Activated CD4-positive, alpha-beta T cell treated with anti-CD3 and anti-CD28 coated beads for 36 hours (primary cell): Measurements from ENCODE around the gene GPR68. TPM values are rescaled to one million over a fixed set of nuclear protein-coding genes. Genes with fewer than 3 reads are reported as not detected.

ENCODE experiments used
- ATAC-seq: fragments of 200-7000 bp; cut with Tn5 transposase; one replicate; pipeline ENCODE4 v1.10.0; 2021; ENCODE audit warnings: mild to moderate bottlenecking, moderate library complexity
- CTCF ChIA-PET: fragments of 350-600 bp; sonication (Branson Sonifier 250); formaldehyde crosslinking; loops from one replicate; lab custom pipeline; 2021; ENCODE audit warnings: antibody characterized with exemption; lab: Charles Lee
- POLR2A ChIA-PET: fragments of 350-600 bp; sonication (Branson Sonifier 250); formaldehyde crosslinking; loops from one replicate; lab custom pipeline; 2021; ENCODE audit warnings: antibody characterized with exemption, inconsistent platforms; lab: Charles Lee
- DNase-seq: peaks from one replicate; pipeline ENCODE4 v3.0.0-alpha.2; 2020
- H3K27ac Mint-ChIP-seq: one replicate; pipeline ENCODE4 v1.8.0; 2021; ENCODE audit warnings: mixed read lengths
- H3K27me3 Mint-ChIP-seq: one replicate; pipeline ENCODE4 v1.8.0; 2021; ENCODE audit warnings: mixed read lengths
- H3K36me3 Mint-ChIP-seq: one replicate; pipeline ENCODE4 v1.8.0; 2021; ENCODE audit warnings: low read depth, mixed read lengths
- H3K4me1 Mint-ChIP-seq: one replicate; pipeline ENCODE4 v1.8.0; 2021; ENCODE audit warnings: mixed read lengths
- H3K4me3 Mint-ChIP-seq: one replicate; pipeline ENCODE4 v1.8.0; 2021; ENCODE audit warnings: mild to moderate bottlenecking, moderate library complexity, mixed read lengths
- H3K9me3 Mint-ChIP-seq: one replicate; pipeline ENCODE4 v1.8.0; 2021; ENCODE audit warnings: low read depth, mixed read lengths
- intact Hi-C, 2 experiments: fragments of 100-400 bp; cut with DNase I in 1 of 2; cut with micrococcal nuclease in 1 of 2; formaldehyde crosslinking; loops; one replicate each; pipeline versions ENCODE4 v1.14.2 to v1.15.1; 2022 to 2024; cut with DNase I, micrococcal nuclease
- total RNA-seq, 2 experiments: library from RNA; stranded (reverse); gene quantifications; one replicate each; pipeline ENCODE4 v1.2.3, GENCODE V29; 2021

Gene GPR68
- total RNA-seq = 10 to 100 TPM in 1 of 2 experiments, 1 to 10 TPM in 1; 9.4 to 11.2 TPM

DNA sequence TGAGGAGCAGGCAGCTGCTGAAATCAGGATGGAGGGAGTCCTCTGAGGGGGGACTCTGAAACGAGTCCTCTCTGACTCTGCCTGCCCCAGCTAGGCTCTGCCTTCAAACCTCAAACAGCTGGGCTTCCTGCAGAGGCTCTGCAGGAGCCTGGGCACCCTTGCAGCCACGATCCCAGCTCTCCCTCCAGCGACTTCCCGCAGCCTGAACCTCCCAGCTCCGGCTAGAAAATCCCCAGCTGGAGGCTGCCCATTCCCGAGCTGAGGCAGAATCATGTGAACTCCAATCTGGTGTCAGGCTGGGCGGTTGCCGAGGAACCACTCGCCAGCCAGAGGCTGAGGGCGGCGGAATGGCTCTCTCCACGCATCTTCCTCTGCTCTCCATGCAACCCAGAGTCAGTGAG lies at the start of gene GPR68:
Gene GPR68 (minus strand): TSS at position 204 of the 401 bp plus-strand sequence. CDS start 9,654 bp downstream, outside the sequence.
- Mint-ChIP-seq H3K9me3 (peaks cover 11% of the 10 kb centered on the region), H3K36me3 (peaks cover 42% of the 10 kb centered on the region), H3K27me3 (no peaks in the 10 kb centered on the region), H3K4me3 (peak within 1 kb of the TSS; percentile 74), H3K27ac (peak within 1 kb of the TSS; percentile 89), H3K4me1 (peaks cover 95% of the 10 kb centered on the region)
- no peak for ATAC-seq
- POLR2A ChIA-PET = interaction anchor here (0.6 to 5.0 kb wide), 5 partner anchors 16 to 264 kb away, joined by 3 to 66 read pairs (median 4); partner anchors contain the start of gene RPS6KA5
- intact Hi-C loops = loop anchor here in 1 of 2 experiments (5.0 kb wide), 1 partner anchor 67 kb away; no protein-coding TSS in a partner anchor
- CTCF ChIA-PET = interaction anchor here (0.6 to 2.7 kb wide), 14 partner anchors 11 to 342 kb away, joined by 3 to 26 read pairs (median 4); no protein-coding TSS in a partner anchor
- DNase-seq = no peak

DNA sequence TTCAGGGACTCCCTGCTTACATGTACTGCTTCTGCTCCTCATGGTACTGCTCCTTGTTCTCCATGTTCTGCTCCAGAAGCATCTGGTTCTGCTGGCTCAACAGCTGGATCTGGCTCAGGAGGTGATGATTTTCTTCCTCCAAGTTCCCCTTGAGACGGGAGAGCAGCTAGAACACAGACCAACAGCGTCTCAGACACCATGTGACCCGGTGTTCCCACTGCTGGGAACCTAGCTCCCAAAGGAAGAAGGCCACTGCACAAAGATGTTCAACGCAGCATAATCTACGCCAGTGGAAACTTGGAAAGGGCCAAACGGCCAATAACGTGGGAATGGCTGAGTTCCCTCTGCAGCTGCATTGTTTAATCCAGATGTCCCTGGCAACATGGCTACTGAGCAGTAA lies 49.6 kb upstream of the GPR68 start:
- Mint-ChIP-seq H3K27me3 (no peaks in the 10 kb centered on the region), H3K4me3 (no peak overlapping the region), H3K27ac (peak overlapping the region; percentile 56), H3K4me1 (peaks cover 7% of the 10 kb centered on the region), H3K36me3 (peaks cover 72% of the 10 kb centered on the region), H3K9me3 (no peaks in the 10 kb centered on the region)
- POLR2A ChIA-PET = no interaction called here
- intact Hi-C loops = no loop called here
- CTCF ChIA-PET = interaction anchor here (0.5 to 1.0 kb wide), 2 partner anchors 119 to 598 kb away, joined by 3 read pairs; no protein-coding TSS in a partner anchor
- no peak for ATAC-seq
- no peak for DNase-seq

- H3K36me3 Mint-ChIP-seq = peaks cover 71% of the 10 kb centered on the region
- H3K27me3 Mint-ChIP-seq = no peaks in the 10 kb centered on the region
- no peaks in the 10 kb centered on the region for H3K4me1 Mint-ChIP-seq
- no peaks in the 10 kb centered on the region for H3K9me3 Mint-ChIP-seq
- H3K4me3 Mint-ChIP-seq = no peak overlapping the region
- CTCF ChIA-PET = interaction anchor here (0.7 kb wide), 1 partner anchor 33 kb away, joined by 4 read pairs; no protein-coding TSS in a partner anchor
- DNase-seq (no peak), ATAC-seq (no peak)
- intact Hi-C loops = no loop called here
- POLR2A ChIA-PET = no interaction called here
- H3K27ac Mint-ChIP-seq = peak overlapping the region; percentile 69
Measured at GRCh38 chr14:91293281-91293680, 48.8 kb upstream of the GPR68 start.

DNA sequence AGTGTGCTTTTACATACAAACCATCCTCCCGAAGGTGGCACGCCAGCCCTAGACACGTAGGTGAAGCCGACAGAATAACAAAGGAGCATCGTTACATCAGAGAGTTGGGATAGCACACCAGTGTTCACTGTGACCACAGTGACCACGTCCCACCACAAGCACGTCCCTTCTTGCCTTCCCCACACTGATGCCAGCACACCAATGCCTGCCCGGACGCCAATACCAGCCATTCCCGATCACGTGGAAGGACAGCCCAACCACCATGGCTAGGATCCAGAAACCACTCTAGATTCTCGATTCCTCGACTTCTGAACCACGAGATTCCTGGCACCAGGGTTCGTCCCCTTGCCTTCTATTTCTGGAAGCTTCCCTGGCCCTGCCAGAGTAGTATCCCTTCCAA lies 48.0 kb upstream of the GPR68 start:
- POLR2A ChIA-PET = no interaction called here
- peaks cover 67% of the 10 kb centered on the region for H3K36me3 Mint-ChIP-seq
- no peak for ATAC-seq
- DNase-seq = no peak
- H3K4me3 Mint-ChIP-seq = no peak overlapping the region
- H3K27me3 Mint-ChIP-seq = no peaks in the 10 kb centered on the region
- no peaks in the 10 kb centered on the region for H3K4me1 Mint-ChIP-seq
- peak overlapping the region; percentile 26 for H3K27ac Mint-ChIP-seq
- H3K9me3 Mint-ChIP-seq = no peaks in the 10 kb centered on the region
- intact Hi-C loops = no loop called here
- CTCF ChIA-PET = interaction anchor here (0.8 to 10.0 kb wide), 5 partner anchors 9 to 135 kb away, joined by 3 to 253 read pairs (median 3); no protein-coding TSS in a partner anchor

DNA sequence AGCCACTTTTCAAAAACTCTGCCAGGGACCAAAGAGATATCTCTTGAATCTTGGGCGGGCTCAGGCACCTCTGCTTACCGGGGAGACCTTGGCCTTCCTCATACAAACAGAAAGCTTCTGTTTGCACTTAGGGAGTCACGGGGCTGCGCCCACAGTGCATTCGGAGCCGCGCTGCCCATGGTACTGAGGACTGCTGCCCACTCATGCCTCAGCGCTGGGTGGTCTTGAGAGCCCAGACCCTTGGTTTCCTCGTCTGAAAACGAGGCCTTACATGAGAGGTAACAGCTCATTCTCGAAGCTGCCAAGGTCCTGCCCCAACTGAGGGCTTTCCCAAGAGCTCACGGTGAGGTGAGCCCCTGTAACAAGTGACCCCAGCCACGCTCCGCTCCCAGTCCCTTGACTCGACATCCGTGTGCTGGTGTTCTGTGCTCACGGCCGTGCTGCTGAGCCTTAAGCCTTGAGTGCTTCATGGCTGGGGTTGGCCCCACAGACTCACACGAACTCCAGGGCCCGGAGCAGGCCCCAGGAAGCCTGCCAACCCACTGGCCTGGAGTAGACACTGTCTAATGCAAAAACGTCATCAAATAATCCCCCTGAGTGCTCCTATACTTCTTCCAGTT lies 47.4 kb upstream of the GPR68 start:
- Mint-ChIP-seq H3K27me3 (no peaks in the 10 kb centered on the region), H3K4me1 (no peaks in the 10 kb centered on the region), H3K4me3 (no peak overlapping the region), H3K9me3 (no peaks in the 10 kb centered on the region), H3K27ac (peak overlapping the region; percentile 29), H3K36me3 (peaks cover 62% of the 10 kb centered on the region)
- DNase-seq = no peak
- ChIA-PET POLR2A (interaction anchor here (0.6 kb wide), 1 partner anchor 491 kb away, joined by 3 read pairs; no protein-coding TSS in a partner anchor), CTCF (interaction anchor here (0.8 to 10.0 kb wide), 6 partner anchors 9 to 210 kb away, joined by 3 to 253 read pairs (median 4); no protein-coding TSS in a partner anchor)
- intact Hi-C loops = no loop called here
- ATAC-seq = no peak

DNA sequence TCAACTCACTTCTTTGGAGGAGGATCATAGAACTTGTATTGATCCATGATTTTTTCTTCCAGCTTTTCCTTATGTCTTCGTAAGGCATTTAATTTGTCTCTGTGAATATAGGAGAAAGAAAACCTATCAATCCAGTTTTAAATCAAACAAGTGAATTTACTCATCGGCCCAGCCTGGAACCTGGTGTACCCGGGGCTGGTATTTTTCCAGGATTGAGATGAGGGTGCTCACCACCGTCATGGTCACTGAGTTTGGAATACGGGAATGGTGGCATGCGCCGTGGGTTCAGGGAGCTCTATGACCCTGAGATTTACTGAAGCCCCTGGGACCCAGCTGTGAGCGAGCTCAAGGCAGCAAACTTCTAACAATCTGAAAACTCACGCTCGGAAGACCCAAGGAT lies 46.5 kb upstream of the GPR68 start:
- Mint-ChIP-seq H3K36me3 (peaks cover 61% of the 10 kb centered on the region), H3K4me1 (peaks cover 4% of the 10 kb centered on the region), H3K27me3 (no peaks in the 10 kb centered on the region), H3K4me3 (no peak overlapping the region), H3K9me3 (no peaks in the 10 kb centered on the region), H3K27ac (peak overlapping the region; percentile 29)
- no peak for ATAC-seq
- DNase-seq = no peak
- ChIA-PET POLR2A (no interaction called here), CTCF (interaction anchor here (0.6 to 10.0 kb wide), 4 partner anchors 60 to 388 kb away, joined by 3 to 253 read pairs (median 4); no protein-coding TSS in a partner anchor)
- intact Hi-C loops = no loop called here

GRCh38 chr14:91289464-91289863 lies 45.0 kb upstream of the GPR68 start:
- intact Hi-C loops = no loop called here
- POLR2A ChIA-PET = no interaction called here
- DNase-seq (no peak), ATAC-seq (no peak)
- Mint-ChIP-seq H3K4me3 (no peak overlapping the region), H3K27ac (no peak overlapping the region), H3K36me3 (peaks cover 68% of the 10 kb centered on the region), H3K27me3 (no peaks in the 10 kb centered on the region), H3K9me3 (no peaks in the 10 kb centered on the region), H3K4me1 (peaks cover 11% of the 10 kb centered on the region)
- CTCF ChIA-PET = interaction anchor here (1.0 to 10.0 kb wide), 3 partner anchors 9 to 393 kb away, joined by 3 to 253 read pairs (median 6); no protein-coding TSS in a partner anchor

DNA sequence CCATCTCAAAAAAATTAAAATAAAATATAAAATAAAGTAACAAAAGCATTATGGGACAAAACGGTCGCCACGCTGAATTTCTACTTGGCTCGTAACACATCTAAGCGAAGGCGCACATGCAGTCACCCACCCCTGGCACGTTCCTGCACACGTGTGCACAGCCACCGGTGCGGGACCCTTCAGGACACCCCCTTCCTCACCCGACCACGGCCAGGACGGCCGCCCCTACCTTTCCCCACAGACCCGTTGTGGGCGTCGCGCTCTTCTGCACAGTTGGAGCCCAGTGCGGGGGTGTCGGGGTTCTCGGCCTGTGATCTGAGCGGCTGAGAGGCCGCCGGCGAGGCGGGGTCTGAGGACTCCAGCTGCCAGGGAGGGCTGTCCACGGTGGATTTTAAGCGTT lies 44.4 kb upstream of the GPR68 start:
- DNase-seq (no peak), ATAC-seq (no peak)
- POLR2A ChIA-PET = no interaction called here
- no peaks in the 10 kb centered on the region for H3K27me3 Mint-ChIP-seq
- intact Hi-C loops = no loop called here
- peaks cover 68% of the 10 kb centered on the region for H3K36me3 Mint-ChIP-seq
- peaks cover 13% of the 10 kb centered on the region for H3K4me1 Mint-ChIP-seq
- H3K9me3 Mint-ChIP-seq = no peaks in the 10 kb centered on the region
- H3K4me3 Mint-ChIP-seq = no peak overlapping the region
- H3K27ac Mint-ChIP-seq = no peak overlapping the region
- CTCF ChIA-PET = interaction anchor here (0.5 to 10.0 kb wide), 10 partner anchors 8 to 378 kb away, joined by 3 to 253 read pairs (median 4); partner anchors contain the start of gene GPR68

- no peaks in the 10 kb centered on the region for H3K27me3 Mint-ChIP-seq
- H3K9me3 Mint-ChIP-seq = no peaks in the 10 kb centered on the region
- ATAC-seq (peak; percentile 84), DNase-seq (peak; percentile 89)
- CTCF ChIA-PET = interaction anchor here (0.6 to 10.0 kb wide), 23 partner anchors 8 to 390 kb away, joined by 3 to 253 read pairs (median 4); partner anchors contain the start of gene GPR68
- POLR2A ChIA-PET = interaction anchor here (0.6 kb wide), 1 partner anchor 59 kb away, joined by 7 read pairs; no protein-coding TSS in a partner anchor
- H3K36me3 Mint-ChIP-seq = peaks cover 73% of the 10 kb centered on the region
- peaks cover 13% of the 10 kb centered on the region for H3K4me1 Mint-ChIP-seq
- intact Hi-C loops = loop anchor here (1.0 kb wide), 2 partner anchors 109 to 383 kb away; no protein-coding TSS in a partner anchor
- H3K4me3 Mint-ChIP-seq = no peak overlapping the region
- peak overlapping the region; percentile 78 for H3K27ac Mint-ChIP-seq
Measured at GRCh38 chr14:91286530-91286937, 42.0 kb upstream of the GPR68 start.

DNA sequence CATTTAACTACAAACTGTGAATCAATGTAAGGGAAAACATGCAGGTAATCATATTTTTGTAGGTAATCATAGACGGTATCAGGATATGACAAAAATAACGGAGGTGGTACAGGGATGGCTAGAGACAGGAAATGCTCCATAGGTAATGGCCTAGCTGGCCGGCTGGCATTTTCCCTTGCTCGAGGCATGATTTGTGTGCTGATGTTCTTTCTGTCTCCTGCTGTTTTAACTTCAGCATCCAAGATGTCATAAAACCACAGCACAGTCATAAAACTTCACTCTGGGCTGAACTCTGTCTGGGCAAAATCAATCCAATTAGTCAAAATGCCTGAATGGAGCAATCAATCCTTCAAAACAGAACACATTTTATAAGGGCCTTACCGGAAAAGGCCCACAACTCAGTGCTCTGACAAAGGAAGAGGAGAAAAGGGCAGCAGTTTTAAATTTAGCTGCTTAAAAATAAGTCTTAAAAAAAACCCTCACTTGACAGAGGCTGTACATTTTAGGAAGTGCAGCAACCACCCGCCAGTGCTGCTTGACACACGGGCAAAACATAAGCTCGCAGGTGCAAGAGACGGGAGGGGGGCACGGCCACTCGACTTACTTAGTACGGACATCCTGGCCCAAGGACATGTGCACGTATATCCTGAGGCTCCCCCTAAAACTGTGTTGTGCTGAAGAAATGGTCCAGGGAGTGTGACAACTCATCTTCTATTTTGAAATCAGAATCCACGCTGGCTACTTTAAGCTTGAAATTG lies 40.5 kb upstream of the GPR68 start:
- ATAC-seq (no peak), DNase-seq (no peak)
- Mint-ChIP-seq H3K27me3 (no peaks in the 10 kb centered on the region), H3K4me1 (peaks cover 13% of the 10 kb centered on the region), H3K4me3 (no peak overlapping the region), H3K36me3 (peaks cover 69% of the 10 kb centered on the region), H3K9me3 (no peaks in the 10 kb centered on the region), H3K27ac (peak overlapping the region; percentile 66)
- ChIA-PET POLR2A (interaction anchor here (0.5 kb wide), 1 partner anchor 11 kb away, joined by 3 read pairs; no protein-coding TSS in a partner anchor), CTCF (interaction anchor here (0.6 to 10.0 kb wide), 15 partner anchors 8 to 437 kb away, joined by 3 to 253 read pairs (median 4); no protein-coding TSS in a partner anchor)
- intact Hi-C loops = no loop called here
